NCI-H2081 treated with DMSO at 0.1 percent for 48 hours (cell line): Measurements from ENCODE around the gene SERGEF.
A peak's percentile ranks its signal among the peaks of the same experiment; 100 is the strongest.

Source experiments
- DNase-seq: peaks from one replicate; lab custom pipeline; 2025; lab: John Stamatoyannopoulos, UW

SERGEF gene

GRCh38 chr11:18012906-18013781 is at the start of gene SERGEF:
SERGEF (minus strand) TSS chr11:18013047; CDS start chr11:18013010, 37 bp downstream.
- DNase-seq = peak; percentile 33

DNA sequence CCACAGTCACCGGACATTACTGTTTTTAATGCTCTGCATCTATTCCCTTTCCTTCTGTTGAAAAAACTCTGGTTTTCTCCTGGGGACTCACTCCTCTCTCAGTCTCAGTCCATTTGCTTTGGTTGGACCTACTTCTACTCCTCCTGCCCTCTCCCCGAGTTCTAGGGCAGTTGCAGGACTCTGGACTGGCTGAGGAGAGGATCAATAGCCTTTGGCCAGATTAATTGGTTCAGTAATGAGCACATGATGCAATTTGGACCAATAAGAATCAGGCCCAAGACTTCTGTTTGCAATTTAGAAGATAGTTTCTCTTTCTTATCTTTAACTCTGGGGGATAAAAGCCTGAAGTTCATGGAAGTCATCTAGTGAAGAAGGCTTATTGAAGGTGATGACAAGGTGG is 48.5 kb upstream of the SERGEF start:
- no peak for DNase-seq

- DNase-seq = no peak
Measured at GRCh38 chr11:18056561-18057181, 43.8 kb upstream of the SERGEF start.

GRCh38 chr11:18054511-18055103 is 41.8 kb upstream of the SERGEF start:
- DNase-seq = no peak

- DNase-seq = no peak
Measured at GRCh38 chr11:18050848-18051247, 38.0 kb upstream of the SERGEF start.

DNA sequence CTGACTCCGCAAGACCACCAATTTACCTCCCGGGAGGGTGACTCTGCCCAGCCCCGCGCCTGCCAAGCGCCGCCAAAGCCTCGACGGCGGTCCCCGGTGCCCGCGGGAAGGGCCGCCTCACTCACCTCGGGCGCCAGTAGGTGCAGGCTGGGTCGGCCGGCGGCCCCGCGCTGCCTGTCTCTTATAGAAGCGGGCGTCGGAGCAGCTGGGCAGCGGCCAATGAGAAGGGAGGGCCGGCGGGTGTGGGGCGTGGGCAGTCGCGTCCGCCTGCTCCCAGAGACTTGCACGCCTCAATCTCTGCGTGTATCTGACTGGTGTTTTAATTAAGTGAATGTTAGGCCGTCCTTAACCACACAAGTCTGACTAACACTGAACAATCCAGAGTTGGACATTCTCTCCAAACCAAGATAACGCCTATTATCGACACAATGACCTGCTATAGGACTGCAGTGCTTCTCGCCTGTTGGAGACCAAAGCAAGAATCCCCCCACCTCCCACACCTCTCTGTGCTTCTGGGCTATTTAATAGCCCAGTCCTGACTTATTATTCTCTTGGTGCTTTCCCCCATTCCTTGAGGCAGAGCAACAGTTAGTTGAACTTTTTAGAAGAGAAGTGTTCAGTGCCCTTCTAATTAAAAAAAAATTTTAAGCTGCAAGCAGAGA is 33.4 kb upstream of the SERGEF start, which contains the start of gene TPH1:
Gene TPH1 (minus strand): TSS at position 154 of the 662 bp plus-strand sequence. CDS start 5,507 bp downstream, outside the sequence.
- DNase-seq = no peak

GRCh38 chr11:18036456-18036855 is 23.6 kb upstream of the SERGEF start:
- no peak for DNase-seq

DNA sequence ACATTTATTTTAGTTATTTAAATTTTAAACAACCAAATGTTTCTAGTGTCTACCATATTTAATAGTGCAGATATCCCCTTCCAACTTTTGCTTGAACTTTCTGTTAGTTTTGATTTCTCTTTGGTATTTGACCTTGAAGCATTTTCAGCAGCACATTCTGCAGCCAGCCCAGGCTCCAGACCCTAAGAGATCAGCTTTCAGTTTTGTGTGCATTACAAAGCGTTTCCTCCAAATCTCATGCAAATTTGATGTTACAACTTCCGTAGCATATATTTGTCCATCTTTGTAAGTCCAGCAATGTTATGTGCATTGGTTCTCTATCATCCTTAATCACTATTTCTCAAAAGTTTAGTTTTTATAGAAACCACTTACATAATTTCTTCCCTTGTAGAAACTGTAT is 14.6 kb upstream of the SERGEF start:
- no peak for DNase-seq

- no peak for DNase-seq
Measured at GRCh38 chr11:18022419-18022818, 9.6 kb upstream of the SERGEF start.

DNA sequence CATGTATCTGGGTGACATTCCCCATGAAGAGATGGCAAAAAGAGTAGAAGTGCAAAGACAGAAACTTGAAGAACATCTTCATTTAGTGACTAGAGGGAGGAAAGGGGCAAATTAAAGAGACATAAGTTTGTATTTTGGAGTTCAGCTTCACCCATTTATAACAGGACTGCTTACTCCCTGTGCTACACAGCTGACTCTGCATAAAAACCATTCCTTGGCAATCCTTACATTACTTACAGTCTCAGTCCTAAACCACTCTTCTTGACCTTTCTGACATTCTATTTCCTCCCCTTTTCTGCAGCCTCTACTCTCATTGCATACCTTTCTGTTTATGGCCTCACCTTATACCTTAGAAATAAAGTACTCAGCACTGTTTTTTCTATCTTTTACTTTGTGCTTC is 6.8 kb upstream of the SERGEF start:
- no peak for DNase-seq

- no peak for DNase-seq
Measured at GRCh38 chr11:18016789-18017188, 3.9 kb upstream of the SERGEF start.

GRCh38 chr11:18014876-18015275 is 2.0 kb upstream of the SERGEF start:
- no peak for DNase-seq

DNA sequence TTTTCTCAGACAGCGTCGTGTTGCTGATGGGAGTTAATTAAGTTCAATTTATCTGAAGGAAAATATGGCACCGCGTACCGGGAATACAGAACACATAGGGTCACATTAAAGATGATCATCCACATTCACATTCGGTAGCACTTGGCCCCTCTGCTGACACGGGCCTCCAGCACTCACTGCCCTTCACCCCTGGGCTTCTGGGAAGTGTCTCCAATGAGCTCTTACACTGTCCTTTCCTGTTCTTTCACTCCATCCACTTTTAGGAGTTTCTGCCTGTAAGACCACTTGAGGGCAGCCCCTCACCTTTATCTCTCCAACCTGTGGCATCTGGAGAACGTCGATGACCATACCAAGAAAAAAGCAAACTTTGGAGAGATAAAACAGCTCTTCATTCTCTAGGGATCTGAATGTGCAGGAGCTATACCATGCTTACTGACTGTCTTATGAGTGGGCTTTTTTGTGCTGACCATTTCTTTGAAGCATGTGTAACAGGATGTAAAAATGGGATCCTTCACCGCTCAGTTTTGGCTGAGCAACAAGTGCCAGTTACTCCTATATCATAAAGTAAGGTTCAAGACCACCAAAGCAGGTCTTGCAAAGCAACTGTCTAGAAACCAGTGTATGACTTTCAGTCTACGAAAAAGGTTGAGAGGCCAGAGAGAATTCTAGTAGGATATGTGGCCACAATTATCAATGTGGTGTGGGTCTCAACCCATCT is 1.1 kb upstream of the SERGEF start:
- no peak for DNase-seq

DNA sequence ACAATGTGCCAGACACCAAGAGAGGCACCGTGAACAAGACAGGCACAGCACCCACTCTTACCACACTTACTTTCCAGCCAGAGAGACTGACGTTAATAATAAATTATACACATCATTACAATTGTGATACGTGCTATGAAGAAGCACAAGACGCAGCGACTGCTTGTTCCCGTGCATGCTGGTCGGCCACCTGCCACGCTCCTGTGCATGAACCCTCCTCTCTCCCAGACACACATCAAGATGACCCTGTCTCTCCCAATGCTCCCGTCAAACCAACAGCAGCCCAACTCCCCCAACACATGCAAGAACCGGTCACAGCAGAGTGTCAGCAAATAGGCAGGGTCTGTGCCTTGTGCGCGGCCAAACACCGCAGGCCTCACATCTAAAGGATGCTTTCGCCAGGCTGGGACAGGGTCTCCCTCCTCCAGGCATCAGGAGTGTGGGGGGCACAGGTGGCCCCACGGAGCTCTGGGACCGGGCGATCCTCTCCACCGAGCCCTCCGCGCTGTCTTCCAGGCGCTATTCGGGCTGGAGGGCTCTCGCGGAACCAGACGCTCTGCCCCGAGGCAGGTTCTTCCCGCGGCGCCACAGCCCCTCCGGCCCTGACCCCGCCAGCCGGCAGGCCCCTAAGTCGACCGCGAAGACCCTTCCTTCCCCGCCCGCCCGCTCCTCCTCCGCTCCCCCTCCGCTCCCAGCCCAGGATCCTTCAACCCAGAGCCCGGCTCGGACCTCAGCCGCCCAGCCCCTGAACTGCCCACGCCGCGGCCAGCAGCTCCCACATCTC is 533 bp downstream of the SERGEF start:
- no peak for DNase-seq

- DNase-seq = no peak
Measured at GRCh38 chr11:18011633-18012032, 1.2 kb downstream of the SERGEF start.

DNA sequence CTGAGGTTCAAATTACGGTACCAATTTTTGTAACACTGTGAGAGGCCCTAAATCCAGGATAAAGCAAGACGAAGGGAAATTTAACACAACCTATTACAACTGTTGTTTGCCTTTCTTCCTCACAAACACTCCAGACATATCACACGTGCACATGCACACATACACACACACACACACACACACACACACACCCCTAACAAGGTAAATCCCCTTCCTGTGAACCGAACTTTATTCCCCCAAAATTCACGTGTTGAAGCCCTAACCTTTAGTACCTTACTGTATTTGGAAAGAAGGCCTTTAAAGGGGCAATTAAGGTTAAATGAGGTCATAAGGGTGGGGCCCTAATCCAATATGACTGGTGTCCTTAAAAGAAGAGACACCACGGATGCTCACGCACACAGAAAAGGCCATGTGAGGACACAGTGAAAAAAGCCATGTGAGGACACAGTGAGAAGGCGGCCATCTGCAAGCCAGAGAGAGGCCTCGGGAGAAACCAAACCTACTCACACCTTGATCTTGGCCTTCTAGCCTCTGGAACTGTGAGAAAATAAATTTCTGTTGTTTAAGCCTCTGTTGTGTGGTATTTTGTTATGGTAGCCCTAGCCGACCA is 1.8 kb downstream of the SERGEF start:
- no peak for DNase-seq

GRCh38 chr11:18010121-18010670 is 2.7 kb downstream of the SERGEF start:
- DNase-seq = no peak

GRCh38 chr11:18005376-18006129 is 7.3 kb downstream of the SERGEF start:
- no peak for DNase-seq

DNA sequence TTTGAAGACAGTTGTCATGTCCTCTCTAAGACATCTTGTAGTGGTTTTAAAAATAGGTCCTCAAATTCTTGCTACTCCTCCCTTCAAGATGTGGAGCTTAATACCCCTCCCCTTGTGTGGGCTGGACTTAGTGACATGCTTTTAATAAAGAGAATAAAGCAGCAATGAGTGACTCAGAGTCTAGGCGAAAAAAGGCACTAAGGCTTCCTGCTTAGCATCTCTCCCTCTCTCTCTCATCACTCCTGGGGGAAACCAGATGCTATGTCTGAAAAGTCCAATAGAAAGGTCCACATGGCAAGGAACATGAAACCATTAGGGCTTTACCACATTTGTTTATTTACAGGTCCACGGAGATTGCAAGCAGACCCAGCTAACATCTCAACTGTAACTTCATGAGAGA is 11.7 kb downstream of the SERGEF start:
- no peak for DNase-seq
